Heart left ventricle (tissue), 13 donors: ENCODE measurements around the gene PRR23B.

Experiments used
- POLR2A ChIP-seq, 2 donors: fragments of 450-650 bp; IDR thresholded peaks; one replicate each; pipeline ENCODE4 v1.6.1; 2017; ENCODE audit warnings: antibody characterized with exemption in 2 of 2, mild to moderate bottlenecking in 2 of 2, moderate library complexity in 2 of 2
- TF ChIP-seq, protein P1 (sequence below), 12 donors: fragments of 200-600 bp; sonication (generic) in 4 of 12; IDR thresholded peaks; one replicate each; pipeline versions ENCODE4 v1.5.0 to v1.8.0; 2018 to 2022; ENCODE audit warnings: antibody characterized with exemption in 12 of 12, mild to moderate bottlenecking in 5 of 12
- donor health status: ischemic (EF 13 %, LVEDD 7.1; RV severe dilation, severe dysfunction).
- donor health status: DM: no; HTN: yes; CAD: no.
- donor health status: DM: no; HTN: no; CAD: no.
- donor health status: ischemic (EF 25% LVEDD 6.9; RV normal size, moderate dysfunction).
- donor health status: ischemic (EF 25% LVEDD 5.7; RV mildly dilated, moderate dysfunction).
- donor health status: ischemic (EF 35%, LVEDD 5.7; RV mildly dilated, moderate dysfunction).
- donor health status: nonischemic (EF 11% LVEDD 7.7; RV severe dilation, severe dysfunction).
- donor health status: DM: yes; HTN: yes; CAD: no.
- donor health status: PGD.
- donor health status: ischemic (EF 29% LVEDD 5.4; RV normal size, mild dysfunction).
- donor health status: nonischemic (EF 23%, LVEDD 6.1; RV moderate dilation, normal function).

DNA sequence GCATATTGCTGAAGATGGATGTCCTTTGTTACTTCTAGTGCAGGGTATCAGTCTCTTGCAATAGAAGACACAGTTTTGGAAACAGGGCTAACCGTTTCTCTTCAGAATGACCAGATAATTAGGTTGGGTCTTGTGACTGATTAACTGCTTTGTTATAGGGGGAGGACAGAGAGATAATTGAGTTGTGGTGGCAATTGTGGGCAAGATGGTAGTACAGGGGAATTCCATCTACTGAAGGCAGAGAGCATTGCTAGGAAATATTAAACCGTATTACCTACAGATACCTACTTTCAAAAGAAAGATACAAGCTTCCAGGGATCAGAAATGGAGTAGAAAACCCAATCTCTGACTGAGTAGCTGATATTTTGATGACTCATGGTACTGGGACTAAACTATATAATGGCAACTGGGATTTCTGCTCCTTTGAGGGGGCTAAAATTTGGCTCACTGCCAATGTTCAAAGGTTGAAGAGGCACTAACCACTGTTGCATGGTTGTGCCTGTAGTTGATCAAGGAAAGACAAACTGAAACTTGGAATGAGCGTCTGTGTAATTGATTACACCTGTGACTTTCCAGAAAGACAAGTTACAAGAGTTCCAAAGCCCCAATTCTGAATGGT lies 4.2 kb downstream of the PRR23B start:
- TF ChIP-seq, protein P1, sequence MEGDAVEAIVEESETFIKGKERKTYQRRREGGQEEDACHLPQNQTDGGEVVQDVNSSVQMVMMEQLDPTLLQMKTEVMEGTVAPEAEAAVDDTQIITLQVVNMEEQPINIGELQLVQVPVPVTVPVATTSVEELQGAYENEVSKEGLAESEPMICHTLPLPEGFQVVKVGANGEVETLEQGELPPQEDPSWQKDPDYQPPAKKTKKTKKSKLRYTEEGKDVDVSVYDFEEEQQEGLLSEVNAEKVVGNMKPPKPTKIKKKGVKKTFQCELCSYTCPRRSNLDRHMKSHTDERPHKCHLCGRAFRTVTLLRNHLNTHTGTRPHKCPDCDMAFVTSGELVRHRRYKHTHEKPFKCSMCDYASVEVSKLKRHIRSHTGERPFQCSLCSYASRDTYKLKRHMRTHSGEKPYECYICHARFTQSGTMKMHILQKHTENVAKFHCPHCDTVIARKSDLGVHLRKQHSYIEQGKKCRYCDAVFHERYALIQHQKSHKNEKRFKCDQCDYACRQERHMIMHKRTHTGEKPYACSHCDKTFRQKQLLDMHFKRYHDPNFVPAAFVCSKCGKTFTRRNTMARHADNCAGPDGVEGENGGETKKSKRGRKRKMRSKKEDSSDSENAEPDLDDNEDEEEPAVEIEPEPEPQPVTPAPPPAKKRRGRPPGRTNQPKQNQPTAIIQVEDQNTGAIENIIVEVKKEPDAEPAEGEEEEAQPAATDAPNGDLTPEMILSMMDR (IDR thresholded peaks at IDR 0.05): no peak
- no peak for TF ChIP-seq POLR2A (IDR thresholded peaks at IDR 0.05)
